Stimulated activated CD4-positive, alpha-beta T cell treated with anti-CD3 and anti-CD28 coated beads, Interleukin-4, amount 100 ng/mL, for 1 hour (primary cell): ENCODE data around the gene ANKRD26.
A peak's percentile ranks its signal among the peaks of the same experiment; 100 is the strongest.
"Not testable (repeated sequence)": the region's sequence is repeated elsewhere in the genome, so short reads cannot be mapped to it uniquely, and the experiment has no call there.

Experiments used
- DNase-seq: peaks from one replicate; pipeline ENCODE4 v3.0.0-alpha.2; 2020

The ANKRD26 gene

GRCh38 chr10:27099916-27100812 is at the start of gene ANKRD26:
Gene ANKRD26, minus strand, starts transcription at chr10:27100494. Its CDS starts 168 bp downstream, at chr10:27100326.
- DNase-seq = peak; percentile 96

DNA sequence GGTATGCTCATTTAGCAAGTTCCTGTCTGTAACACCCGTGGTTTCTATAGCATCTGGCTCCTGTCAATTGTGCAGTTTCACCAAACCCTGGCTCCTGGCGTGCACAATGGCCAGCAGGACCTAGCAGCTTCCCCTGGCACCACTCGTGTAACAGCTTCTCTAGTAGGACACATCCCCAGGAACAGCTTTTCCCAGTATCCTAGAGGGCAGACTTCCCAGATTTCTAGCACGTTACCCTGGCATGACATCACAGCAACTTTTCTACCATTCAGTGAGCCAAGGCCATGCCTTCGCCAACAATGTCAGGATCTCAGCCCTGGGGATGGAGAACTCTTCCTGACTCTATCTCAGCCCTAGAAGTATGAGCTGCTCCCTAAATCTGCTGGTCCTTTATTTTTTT is 47.4 kb upstream of the ANKRD26 start:
- no peak for DNase-seq

- no peak for DNase-seq
These were observed 45.6 kb upstream of the ANKRD26 start for GRCh38 chr10:27145937-27146336.

GRCh38 chr10:27143686-27144085 is 43.4 kb upstream of the ANKRD26 start:
- DNase-seq = no peak

DNA sequence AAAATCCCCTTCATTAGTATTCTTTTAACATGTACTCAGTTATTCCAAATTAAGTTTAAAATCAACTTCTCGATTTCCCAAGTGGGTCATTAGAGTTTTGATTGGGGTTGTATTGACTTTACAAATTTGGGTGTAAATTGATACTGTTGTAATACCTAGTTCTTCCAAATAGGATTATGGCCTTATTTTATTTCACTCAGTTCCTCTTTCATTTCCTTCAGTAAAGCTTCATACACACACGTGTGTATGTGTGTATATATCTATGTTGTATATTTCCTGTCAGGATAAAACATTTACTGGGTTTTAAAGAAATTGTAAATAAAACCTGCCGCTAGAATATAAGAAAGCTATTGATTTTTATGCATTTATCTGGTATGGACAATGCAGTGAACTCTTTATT is 38.0 kb upstream of the ANKRD26 start:
- no peak for DNase-seq

- no peak for DNase-seq
These were observed 34.1 kb upstream of the ANKRD26 start for GRCh38 chr10:27134371-27134770.

- no peak for DNase-seq
These were observed 7.9 kb upstream of the ANKRD26 start for GRCh38 chr10:27108165-27108564.

GRCh38 chr10:27104919-27105318 is 4.6 kb upstream of the ANKRD26 start:
- DNase-seq = no peak

GRCh38 chr10:27100813-27101347 is 586 bp upstream of the ANKRD26 start:
- peak; percentile 16 for DNase-seq

DNA sequence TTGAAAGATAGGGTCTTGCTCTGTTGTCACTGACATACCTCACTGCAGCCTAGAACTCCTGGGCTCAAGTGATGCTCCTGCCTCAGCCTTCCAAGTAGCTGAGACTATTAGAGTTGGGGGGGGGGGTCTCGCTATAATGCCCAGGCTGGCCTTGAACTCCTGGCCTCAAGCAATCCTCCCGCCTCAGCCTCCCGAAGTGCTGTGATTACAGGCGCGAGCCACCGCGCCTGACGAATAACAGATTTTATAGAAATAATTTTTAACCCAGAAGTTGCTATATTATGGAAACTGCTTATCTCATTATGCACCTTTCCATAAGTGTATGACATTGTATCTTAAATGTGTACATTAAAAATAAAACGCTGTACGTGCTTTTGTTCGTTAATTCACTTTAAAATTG is 846 bp downstream of the ANKRD26 start:
- no peak for DNase-seq

DNA sequence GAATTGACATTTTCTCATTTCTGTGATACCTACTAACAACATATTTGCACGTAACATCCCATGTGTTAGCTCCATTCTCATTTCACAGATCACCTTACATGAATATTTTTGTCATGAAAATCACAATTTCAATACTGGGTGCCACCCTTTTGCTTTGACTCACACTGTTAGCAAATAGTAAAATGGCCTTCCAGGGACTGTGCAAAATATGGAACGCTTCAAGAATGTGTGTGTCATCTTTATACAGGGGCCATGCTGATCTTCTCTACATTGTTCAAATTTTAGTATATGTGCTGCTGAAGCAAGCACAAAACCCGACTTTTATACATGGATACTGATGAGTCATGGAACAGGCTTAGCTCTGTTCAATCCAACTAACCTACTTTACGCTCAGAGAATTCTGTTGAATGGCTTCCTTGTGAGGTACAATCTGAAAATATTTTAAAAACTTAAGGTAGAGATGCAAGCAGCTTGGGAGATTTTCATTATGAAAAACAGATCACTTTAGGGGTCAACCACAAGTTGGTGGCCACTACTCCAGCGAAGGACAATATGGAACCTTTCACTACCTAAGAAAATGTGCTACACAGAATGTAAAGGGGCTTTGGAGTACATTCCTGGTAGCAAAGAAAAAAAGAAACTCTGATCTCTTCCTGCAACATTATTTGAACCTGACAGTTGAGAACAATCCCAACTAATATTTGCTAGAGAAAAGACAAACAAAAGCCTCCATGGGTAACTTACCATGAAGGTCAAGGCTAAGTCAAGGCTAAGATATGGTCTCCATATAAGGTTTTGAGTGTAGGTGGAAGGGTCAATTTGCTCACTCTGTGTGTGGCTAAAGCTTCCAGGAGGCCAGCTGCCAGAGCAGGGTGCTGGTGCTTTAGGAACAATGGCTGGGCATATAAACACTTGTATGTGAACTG is 11.9 kb downstream of the ANKRD26 start:
- DNase-seq = no peak

GRCh38 chr10:27072436-27073114 is 27.7 kb downstream of the ANKRD26 start:
- no peak for DNase-seq

DNA sequence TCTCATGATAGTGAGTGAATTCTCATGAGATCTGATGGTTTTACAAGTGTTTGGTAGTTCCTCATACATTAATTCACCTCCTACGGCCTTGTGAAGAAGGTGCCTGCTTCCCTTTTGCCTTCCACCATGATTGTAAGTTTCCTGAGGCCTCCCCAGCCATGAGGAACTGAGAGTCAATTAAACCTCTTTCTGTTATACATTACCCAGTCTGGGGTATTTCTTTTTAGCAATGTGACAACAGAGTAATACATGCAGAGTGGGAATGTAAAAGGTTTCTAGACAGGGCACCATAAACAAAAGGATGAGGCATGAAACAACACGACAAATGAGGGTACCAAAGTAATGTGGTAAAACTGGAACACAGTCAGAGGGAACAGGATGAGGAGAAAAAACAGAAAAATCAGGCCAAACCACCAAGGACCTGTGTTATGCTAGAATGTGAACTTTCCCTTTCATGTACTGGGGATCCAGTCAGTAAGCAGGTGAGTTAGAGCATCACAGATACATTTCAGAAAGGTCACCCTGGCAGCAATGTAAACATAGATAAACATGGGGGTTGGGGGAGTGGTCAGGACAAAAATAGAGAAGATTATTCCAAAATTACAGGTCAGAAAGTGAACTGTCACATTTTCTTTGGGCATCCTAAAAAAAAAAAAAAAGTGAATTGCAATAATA is 31.9 kb downstream of the ANKRD26 start:
- no peak for DNase-seq

- DNase-seq = no peak
These were observed 35.2 kb downstream of the ANKRD26 start for GRCh38 chr10:27065084-27065483.

DNA sequence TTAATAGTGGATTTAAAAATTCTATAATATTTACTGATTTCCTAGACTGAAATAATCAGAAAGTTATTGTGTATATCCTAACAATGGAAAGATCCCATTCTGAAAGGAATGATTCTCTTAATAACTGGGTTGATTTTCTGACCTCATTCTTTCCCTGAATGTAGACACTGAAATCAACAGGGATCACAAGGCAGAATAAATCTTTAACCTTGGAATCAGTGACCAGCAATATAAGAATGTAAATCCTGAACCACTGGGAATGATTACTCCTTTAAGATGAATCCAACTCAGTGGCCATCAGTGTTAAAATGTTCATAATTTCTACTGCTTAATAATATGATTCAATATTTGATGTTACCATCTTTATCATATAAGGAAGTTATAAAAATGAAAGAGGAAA is 47.6 kb downstream of the ANKRD26 start:
- DNase-seq = no peak

- DNase-seq = not testable (repeated sequence)
These were observed 55.0 kb downstream of the ANKRD26 start for GRCh38 chr10:27045247-27045646.

DNA sequence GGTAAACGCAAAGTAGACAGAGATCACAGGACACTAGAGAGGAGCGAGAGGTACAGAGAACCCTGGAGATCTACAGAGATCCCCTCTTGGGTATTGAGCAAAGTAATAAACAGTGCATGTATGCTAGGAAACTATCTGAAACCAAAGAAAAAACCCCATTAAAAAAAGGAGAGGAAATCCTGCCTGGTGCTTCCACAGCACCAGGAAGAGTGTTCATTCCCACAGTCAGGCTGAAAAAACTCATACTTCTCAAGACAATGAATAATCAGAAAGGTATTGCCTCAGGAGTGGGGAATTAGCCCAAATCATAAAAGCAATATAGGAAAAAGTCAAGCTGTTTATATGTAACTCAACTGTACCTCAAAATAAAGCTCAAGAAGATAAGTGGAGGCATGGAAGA is 59.1 kb downstream of the ANKRD26 start:
- DNase-seq = no peak

DNA sequence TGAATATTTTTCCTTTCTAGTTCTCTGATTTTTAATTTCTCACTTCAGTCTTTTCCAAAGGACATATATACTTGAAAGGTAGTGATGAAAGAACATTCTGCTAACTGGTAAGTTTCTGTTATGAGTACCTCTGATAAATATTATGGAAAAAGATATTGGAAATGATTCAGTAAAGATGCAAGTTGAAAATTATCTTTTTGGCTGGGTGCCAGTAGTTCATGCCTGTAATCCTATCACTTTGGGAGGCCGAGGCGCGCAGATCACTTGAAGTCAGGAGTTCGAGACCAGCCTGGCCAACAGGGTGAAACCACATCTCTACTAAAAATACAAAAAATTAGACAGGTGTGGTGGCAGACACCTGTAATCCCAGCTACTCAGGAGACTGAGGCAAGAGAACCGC is 62.1 kb downstream of the ANKRD26 start:
- no peak for DNase-seq

- DNase-seq = no peak
These were observed 65.1 kb downstream of the ANKRD26 start for GRCh38 chr10:27035163-27035562.

- no peak for DNase-seq
These were observed 70.2 kb downstream of the ANKRD26 start for GRCh38 chr10:27030060-27030459.

- DNase-seq = no peak
These were observed 78.2 kb downstream of the ANKRD26 start for GRCh38 chr10:27022048-27022447.

DNA sequence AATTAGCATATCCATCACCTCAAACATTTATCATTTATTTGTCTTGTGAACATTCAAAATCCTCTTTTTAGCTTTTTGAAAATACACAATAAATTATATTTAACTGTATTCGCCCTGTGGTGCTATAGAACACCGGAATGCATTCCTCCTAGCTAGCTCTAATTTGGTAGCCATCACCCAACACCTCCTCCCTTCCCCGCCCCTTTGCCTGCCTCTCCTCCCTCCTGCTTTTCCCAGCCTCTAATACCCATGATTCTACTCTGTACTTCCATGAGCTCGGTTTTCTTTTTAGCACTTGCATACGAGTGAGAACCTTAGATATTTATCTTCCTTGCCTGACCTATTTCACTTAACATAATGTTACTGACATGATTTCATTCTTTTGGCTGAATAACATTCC is 80.1 kb downstream of the ANKRD26 start:
- no peak for DNase-seq
